Stimulated activated CD8-positive, alpha-beta memory T cell treated with anti-CD3 and anti-CD28 coated beads, Interleukin-12 subunit alpha, Interleukin-12 subunit beta, amount 100 ng/mL, for 24 hours (primary cell): ENCODE data around the gene IDH1.
A peak's percentile ranks its signal among the peaks of the same experiment; 100 is the strongest.
"Not testable (repeated sequence)": the region's sequence is repeated elsewhere in the genome, so short reads cannot be mapped to it uniquely, and the experiment has no call there.

Source experiments
- DNase-seq: peaks from one replicate; pipeline ENCODE4 v3.0.0-alpha.2; 2020; ENCODE audit errors: extremely low read depth

Gene IDH1

GRCh38 chr2:208254871-208255556, at the start of gene IDH1:
Gene IDH1 (minus strand): TSS chr2:208255071. CDS start chr2:208251551, 3,520 bp downstream.
- DNase-seq, result peak; percentile 86

DNA sequence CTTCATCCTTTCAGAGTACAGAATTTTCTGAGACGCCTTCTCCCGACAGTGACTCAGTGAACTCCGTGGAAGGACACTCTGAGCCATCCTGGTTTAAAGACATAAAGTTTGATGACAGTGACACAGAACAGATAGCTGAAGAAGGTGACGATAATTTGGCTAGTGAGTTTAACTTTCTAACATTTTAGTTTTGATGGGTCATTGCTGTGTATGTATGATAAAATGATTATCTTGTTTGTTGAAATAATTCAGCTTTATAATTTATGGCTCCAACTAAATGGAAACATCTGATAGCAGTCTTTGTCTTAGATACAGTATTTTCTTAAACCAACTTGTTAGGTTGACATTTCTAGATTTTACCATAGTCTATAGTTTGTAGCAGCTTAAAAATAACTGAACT, 49.3 kb upstream of the IDH1 start:
- DNase-seq, result no peak

- no peak for DNase-seq
Measured at GRCh38 chr2:208300847-208301618, 46.2 kb upstream of the IDH1 start.

- no peak for DNase-seq
Measured at GRCh38 chr2:208297961-208298360, 43.1 kb upstream of the IDH1 start.

DNA sequence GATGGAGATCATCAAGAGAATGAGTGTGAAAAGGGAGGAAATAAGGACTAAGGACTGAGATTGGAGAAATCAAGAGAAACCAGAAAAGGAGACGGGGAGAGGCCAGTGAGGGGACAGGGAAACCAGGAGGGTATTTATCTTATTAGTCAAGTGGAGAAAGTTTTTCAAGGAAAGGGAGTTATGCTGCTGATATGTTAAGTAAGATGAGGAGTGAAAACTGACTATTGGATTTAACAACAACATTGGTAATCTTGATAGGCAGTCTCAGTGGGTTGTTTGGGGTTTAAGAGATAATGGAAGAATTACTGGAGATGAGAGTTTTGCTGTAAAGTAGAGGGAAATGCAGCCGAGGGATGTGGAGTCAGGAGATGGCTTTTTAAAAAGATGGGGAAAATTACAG, 41.7 kb upstream of the IDH1 start:
- DNase-seq, result no peak

- DNase-seq, result no peak
Measured at GRCh38 chr2:208295834-208296233, 41.0 kb upstream of the IDH1 start.

GRCh38 chr2:208294482-208295024, 39.7 kb upstream of the IDH1 start:
- no peak for DNase-seq

- no peak for DNase-seq
Measured at GRCh38 chr2:208285853-208286252, 31.0 kb upstream of the IDH1 start.

GRCh38 chr2:208280933-208281332, 26.1 kb upstream of the IDH1 start:
- DNase-seq, result no peak

- no peak for DNase-seq
Measured at GRCh38 chr2:208280234-208280633, 25.4 kb upstream of the IDH1 start.

DNA sequence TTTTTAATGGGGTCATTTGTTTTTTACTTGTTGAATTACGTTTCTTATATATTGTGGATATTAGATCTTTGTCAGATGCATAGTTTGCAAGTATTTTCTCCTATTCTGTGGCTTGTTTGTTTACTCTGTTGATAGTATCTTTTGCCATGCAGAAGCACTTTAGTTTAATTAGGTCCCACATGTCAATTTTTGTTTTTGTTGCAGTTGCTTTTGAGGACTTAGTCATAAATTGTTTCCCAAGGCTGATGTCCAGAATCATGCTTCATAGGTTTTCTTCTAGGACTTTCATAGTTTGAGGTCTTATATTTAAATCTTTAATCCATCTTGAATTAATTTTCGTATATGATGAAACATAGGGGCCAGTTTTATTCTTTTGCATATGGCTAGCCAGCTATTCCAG, 24.4 kb upstream of the IDH1 start:
- no peak for DNase-seq

GRCh38 chr2:208278549-208278948, 23.7 kb upstream of the IDH1 start:
- no peak for DNase-seq

- DNase-seq, result no peak
Measured at GRCh38 chr2:208274748-208275147, 19.9 kb upstream of the IDH1 start.

- DNase-seq, result no peak
Measured at GRCh38 chr2:208269091-208269490, 14.2 kb upstream of the IDH1 start.

- no peak for DNase-seq
Measured at GRCh38 chr2:208268156-208268952, 13.5 kb upstream of the IDH1 start.

DNA sequence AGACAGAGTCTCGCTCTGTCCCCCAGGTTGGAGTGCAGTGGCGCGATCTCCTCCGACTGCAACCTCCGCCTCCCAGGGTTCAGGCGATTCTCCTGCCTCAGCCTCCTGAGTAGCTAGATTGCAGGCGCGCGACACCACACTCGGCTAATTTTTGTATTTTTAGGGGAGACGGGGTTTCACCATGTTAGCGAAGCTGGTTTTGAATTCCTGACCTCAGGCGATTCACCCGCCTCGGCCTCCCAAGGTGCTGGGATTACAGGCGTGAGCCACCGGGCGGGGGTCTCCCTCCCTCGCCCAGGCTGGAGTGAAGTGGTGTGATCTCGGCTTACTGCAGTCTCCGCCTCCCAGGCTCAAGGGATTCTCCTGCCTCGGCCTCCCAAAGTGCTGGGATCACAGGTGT, 12.7 kb upstream of the IDH1 start:
- not testable (repeated sequence) for DNase-seq

DNA sequence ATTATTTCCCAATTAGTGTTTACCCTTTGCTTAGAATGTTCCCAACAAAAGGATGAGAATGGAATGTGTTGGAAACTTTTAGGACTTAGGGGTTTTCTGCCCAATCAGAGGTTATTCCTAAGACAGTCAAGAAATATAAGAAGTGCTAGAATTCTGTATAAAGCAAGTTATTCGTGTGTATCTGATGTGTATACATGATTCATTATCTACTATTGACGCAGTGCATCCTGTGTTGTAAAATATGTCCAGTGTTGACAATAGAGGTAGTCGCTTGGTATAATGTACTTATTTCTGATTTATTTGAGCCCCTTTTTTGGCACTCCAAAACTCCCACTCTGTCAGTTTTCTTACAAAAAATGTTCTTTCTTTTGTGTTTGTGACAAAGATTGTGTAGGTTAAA, 12.1 kb upstream of the IDH1 start:
- no peak for DNase-seq

DNA sequence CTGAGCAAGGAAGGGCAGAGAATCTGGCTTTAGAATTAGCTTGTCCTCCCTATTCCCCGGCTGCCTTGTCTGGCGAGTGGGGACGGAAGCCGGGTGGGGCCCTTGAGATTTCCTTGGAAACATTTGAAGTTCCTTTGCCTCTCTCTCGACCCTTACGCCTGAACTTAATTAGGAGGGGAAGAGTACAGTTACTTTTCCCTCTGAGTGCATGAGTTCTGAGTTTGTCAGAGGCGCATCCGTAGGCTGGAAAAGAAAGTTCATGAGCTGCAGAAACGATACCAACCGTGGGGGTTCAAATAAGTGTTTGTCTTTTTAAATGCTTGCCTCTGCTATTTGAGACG, 11.7 kb upstream of the IDH1 start:
- no peak for DNase-seq

- peak; percentile 75 for DNase-seq
Measured at GRCh38 chr2:208265801-208266552, 11.1 kb upstream of the IDH1 start, which contains the start of gene PIKFYVE. Gene PIKFYVE (plus strand): TSS chr2:208266255. CDS start chr2:208271520, 5,265 bp downstream.

GRCh38 chr2:208265371-208265800, 10.5 kb upstream of the IDH1 start:
- no peak for DNase-seq
